Astrocyte of the spinal cord (primary cell): Measurements from ENCODE around the gene UTS2B.
"Not testable (repeated sequence)": the region's sequence is repeated elsewhere in the genome, so short reads cannot be mapped to it uniquely, and the experiment has no call there.

ENCODE experiments used
- DNase-seq: peaks from one replicate; pipeline ENCODE4 v3.0.0; 2011; ENCODE audit warnings: low read depth, low spot score
- H3K4me3 ChIP-seq: 2 replicates; pipeline ENCODE4 v1.5.1; 2011; ENCODE audit warnings: low read depth, mild to moderate bottlenecking, low read length, moderate library complexity
- in situ Hi-C: cut with HindIII; loops from 2 replicates; pipeline ENCODE4 v1.10.0; 2017; ENCODE audit warnings: low sequenced_read_pairs
- TF ChIP-seq, protein P1 (sequence below): IDR thresholded peaks from 2 replicates; pipeline ENCODE4 v1.5.1; 2012; ENCODE audit warnings: low read depth, mild to moderate bottlenecking, low read length, inconsistent platforms

The UTS2B gene

DNA sequence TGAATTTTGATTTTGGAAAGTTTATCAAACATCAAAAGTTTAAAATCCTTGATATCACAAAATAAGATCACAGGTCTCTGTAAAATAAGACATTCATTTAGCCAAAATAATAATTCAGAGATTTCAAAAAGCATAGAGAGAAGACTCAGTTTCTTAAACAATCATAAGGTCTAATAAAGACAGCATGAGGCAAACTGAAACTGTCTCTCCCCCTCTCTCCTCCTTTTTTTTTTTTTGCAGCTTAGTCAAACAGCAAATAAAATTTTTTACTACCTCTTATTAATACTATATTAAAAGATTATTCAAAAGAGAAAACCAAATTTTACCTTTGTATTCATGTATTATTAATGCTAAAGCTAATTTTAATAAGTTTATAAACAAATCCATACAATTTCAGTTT lies 73.9 kb downstream of the UTS2B start:
- in situ Hi-C loops, result no loop called here
- TF ChIP-seq, protein P1, sequence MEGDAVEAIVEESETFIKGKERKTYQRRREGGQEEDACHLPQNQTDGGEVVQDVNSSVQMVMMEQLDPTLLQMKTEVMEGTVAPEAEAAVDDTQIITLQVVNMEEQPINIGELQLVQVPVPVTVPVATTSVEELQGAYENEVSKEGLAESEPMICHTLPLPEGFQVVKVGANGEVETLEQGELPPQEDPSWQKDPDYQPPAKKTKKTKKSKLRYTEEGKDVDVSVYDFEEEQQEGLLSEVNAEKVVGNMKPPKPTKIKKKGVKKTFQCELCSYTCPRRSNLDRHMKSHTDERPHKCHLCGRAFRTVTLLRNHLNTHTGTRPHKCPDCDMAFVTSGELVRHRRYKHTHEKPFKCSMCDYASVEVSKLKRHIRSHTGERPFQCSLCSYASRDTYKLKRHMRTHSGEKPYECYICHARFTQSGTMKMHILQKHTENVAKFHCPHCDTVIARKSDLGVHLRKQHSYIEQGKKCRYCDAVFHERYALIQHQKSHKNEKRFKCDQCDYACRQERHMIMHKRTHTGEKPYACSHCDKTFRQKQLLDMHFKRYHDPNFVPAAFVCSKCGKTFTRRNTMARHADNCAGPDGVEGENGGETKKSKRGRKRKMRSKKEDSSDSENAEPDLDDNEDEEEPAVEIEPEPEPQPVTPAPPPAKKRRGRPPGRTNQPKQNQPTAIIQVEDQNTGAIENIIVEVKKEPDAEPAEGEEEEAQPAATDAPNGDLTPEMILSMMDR, result no peak
- H3K4me3 ChIP-seq, result no peak overlapping the region
- no peak for DNase-seq

- no peak for DNase-seq
- H3K4me3 ChIP-seq, result no peak overlapping the region
- in situ Hi-C loops, result no loop called here
- TF ChIP-seq, protein P1, result no peak
These were observed 75.2 kb downstream of the UTS2B start for GRCh38 chr3:191255156-191255555.

GRCh38 chr3:191254098-191254873 lies 76.0 kb downstream of the UTS2B start:
- TF ChIP-seq, protein P1, result no peak
- in situ Hi-C loops, result no loop called here
- no peak overlapping the region for H3K4me3 ChIP-seq
- DNase-seq, result no peak

DNA sequence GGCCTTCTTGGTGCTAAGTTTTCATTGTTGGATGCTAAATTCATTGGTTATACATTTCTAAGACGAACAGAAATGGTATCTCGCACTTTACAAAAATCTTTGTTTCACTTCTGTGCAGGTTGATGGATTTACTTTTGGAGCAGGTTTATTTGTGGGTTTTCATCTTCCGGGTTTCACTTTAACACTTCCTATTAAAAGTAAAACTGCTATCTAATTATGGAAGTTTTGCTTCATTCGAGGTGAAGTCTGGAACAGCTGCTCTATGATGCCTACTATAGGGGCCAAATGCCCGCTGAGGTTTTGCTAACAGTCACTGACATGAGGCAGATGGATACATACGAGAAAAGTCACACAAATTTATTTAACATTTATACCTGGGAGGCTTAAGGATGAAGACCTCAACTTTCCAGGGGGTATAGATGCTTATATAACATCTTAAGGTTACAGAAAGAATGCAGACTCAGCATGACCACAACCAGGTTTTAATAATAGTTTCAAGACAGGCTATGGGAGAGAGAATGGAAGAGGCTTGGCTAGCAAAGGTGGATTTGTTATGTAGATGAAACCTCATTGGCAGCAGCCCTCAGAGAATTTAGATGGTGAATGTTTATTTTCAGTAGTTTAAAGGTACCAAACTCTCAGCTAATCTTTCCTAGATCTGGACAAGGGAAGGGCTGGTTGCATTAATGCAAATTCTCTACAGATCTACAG lies 77.1 kb downstream of the UTS2B start:
- H3K4me3 ChIP-seq, result no peak overlapping the region
- in situ Hi-C loops, result no loop called here
- DNase-seq, result no peak
- TF ChIP-seq, protein P1, result no peak

DNA sequence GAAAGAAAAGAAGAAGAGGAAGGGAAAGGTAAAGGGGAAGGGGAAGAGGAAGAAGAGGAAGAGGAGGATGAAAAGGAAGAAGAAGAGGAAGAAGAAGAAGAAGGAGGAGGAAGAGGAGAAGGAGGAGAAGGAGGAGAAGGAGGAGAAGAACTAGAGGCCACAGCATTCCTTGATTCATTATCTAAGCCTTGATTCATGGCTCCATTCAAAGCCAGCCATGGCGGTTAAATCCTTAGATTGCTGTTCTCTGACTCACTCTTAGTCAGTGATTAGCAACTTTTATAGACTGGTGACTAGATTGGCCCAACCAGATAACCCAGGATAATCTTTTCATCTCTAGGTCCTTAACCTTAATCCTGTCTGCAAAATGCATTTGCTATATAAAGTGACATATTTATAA lies 83.7 kb downstream of the UTS2B start:
- TF ChIP-seq, protein P1, result no peak
- no peak overlapping the region for H3K4me3 ChIP-seq
- DNase-seq, result peak; percentile 75
- in situ Hi-C loops, result no loop called here

- in situ Hi-C loops, H3K4me3 ChIP-seq, DNase-seq: not testable (repeated sequence)
These were observed 84.3 kb downstream of the UTS2B start for GRCh38 chr3:191246034-191246433.

GRCh38 chr3:191244242-191244867 lies 86.0 kb downstream of the UTS2B start:
- DNase-seq, result no peak

More at GRCh38 chr3:191244242-191244867, 86.0 kb downstream of the UTS2B start:
- in situ Hi-C loops, result no loop called here
- no peak overlapping the region for H3K4me3 ChIP-seq
- TF ChIP-seq, protein P1, result peak; percentile 41
